H7 (cell line): Measurements from ENCODE around the gene LNX1. TPM values are rescaled to one million over a fixed set of nuclear protein-coding genes. Genes with fewer than 3 reads are reported as not detected.

Experiments used
- DNase-seq: peaks from one replicate; pipeline ENCODE4 v3.0.0; 2012
- H3K27me3 ChIP-seq: 2 replicates; pipeline ENCODE4 v1.6.0; 2011; ENCODE audit warnings: mild to moderate bottlenecking, low read length; ENCODE audit not compliant: control insufficient read depth, insufficient read depth
- H3K36me3 ChIP-seq: replicated peaks from 2 replicates; pipeline ENCODE4 v1.5.1; 2011; ENCODE audit warnings: low read length; ENCODE audit not compliant: control insufficient read depth, insufficient read depth
- H3K4me3 ChIP-seq: 2 replicates; pipeline ENCODE4 v1.5.1; 2011; ENCODE audit warnings: low read depth, mild to moderate bottlenecking, control low read depth, low read length, moderate library complexity; ENCODE audit not compliant: insufficient read depth
- total RNA-seq: library from RNA; depleted of rRNA; stranded (reverse); fragments of >200 nt; shearing (Covaris generic); gene quantifications from 2 replicates; pipeline ENCODE4 v1.2.3, GENCODE V29; 2014

LNX1 gene
- total RNA-seq, 1 experiment from 2014 or later = 1.6 TPM

DNA sequence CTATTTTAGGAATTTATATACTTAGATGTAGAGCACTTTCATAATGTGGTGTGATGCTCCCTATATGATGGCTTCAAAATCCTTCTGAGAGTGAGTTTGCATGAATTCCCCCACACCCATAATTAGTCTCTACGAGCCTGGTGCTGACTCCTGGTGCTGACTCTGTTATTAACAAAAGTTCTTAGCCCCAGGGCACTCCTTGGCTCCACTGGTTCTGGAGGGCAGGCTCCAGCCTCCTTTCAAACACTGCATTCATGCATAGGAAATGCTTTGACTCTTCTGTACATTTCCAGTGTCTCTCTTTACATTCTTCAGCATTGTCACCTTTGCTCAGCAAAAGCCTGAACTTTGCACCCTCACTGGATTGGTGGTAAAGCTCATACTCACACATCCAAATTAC lies 64.0 kb downstream of the LNX1 start:
- Histone ChIP-seq H3K36me3 (no peaks in the 10 kb centered on the region), H3K4me3 (no peak overlapping the region), H3K27me3 (no peaks in the 10 kb centered on the region)
- DNase-seq = no peak

DNA sequence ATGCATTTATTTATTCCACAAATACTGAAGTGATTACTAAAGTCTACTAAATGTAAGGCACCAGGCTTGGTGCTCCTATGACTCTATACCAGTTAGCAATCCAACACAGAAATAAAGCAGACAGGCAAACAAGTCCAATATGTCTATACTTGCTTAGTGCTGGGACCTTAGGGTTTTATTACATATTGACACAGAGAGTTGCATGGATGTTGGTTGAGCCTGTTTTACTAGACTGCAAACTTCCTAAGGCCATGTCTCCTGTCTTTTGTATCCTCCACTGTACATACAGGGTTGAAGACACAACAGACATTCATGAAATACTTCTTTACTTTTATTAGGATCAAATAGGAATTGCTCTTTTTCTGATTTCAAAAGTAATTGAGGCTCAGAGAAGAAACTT lies 69.0 kb downstream of the LNX1 start:
- Histone ChIP-seq H3K4me3 (no peak overlapping the region), H3K36me3 (no peaks in the 10 kb centered on the region), H3K27me3 (no peaks in the 10 kb centered on the region)
- no peak for DNase-seq

DNA sequence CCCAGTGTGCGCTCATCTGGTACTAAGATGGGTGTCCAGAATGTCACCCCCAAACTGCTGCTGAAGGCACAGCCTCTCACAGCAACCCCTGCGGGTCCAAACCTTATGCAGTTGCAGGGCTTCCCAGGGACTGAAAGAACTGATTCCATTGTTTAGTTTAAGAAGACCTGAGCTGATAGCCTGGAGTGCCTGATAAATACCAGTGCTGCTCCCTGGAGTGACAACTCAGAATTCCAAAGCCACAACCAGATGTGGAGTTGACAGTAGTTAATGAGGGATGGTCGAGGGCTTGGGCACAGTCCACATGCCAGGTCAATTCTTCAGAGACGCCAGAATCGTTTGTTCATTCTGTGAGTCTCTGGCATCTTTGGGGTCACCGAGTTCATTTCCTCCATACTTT lies 71.2 kb downstream of the LNX1 start:
- DNase-seq = peak; percentile 27
- Histone ChIP-seq H3K4me3 (no peak overlapping the region), H3K36me3 (no peaks in the 10 kb centered on the region), H3K27me3 (no peaks in the 10 kb centered on the region)

DNA sequence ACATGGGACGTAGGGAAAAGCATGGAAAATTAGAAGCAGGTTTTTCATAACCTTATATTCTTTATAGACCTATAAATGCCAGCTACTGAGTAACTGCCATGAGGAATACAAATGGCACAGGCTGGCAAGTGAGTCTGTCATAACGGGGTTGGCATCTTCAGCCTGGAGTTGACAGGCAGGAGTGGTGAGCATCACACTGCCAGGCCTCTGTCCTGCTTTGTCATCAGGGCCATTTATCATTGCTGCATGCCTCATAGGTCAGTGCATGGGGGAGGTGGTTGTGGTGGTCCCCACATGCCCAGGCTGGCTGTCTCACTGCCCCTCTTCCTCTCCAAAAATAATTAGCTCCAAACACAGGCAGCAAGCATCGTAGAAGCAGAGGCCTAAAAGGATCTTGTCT lies 72.5 kb downstream of the LNX1 start:
- Histone ChIP-seq H3K36me3 (no peaks in the 10 kb centered on the region), H3K27me3 (no peaks in the 10 kb centered on the region), H3K4me3 (no peak overlapping the region)
- DNase-seq = no peak

DNA sequence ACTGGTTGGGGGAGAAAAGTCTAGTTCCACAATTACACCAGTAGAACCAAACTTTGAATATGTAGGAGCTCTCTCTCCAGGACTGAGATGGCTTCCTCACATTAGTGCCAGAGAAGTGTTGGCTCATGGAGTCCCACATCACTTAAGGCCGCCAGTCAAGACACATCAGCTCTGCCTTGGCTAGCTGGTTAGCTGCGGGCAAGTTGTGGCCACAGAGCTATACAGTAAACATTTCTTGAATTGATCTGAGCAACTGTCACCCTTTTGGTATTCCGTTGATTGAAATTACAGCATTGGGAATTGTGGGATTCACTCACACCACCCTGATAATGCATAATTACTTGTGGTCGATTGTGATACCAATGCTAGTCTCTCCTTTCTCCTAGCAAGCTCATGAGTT lies 76.2 kb downstream of the LNX1 start:
- no peak overlapping the region for H3K4me3 ChIP-seq
- H3K27me3 ChIP-seq = no peaks in the 10 kb centered on the region
- no peaks in the 10 kb centered on the region for H3K36me3 ChIP-seq
- no peak for DNase-seq

DNA sequence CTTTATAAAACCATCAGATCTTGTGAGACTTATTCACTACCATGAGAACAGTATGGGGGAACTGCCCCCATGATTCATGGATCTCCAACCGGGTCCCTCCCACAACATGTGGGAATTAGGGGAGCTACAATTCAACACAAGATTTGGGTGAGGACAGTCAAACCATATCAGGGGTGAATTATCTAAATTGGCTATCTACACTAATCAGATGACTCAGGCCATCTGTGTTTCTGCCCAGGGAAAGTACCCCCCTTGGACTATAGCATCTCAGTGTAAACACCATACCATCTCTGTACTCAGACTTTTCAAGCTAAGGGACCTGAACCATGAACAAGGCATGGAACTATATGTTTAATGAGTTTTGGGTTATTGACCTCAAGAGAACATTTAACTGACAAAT lies 76.8 kb downstream of the LNX1 start:
- no peak for DNase-seq
- no peaks in the 10 kb centered on the region for H3K27me3 ChIP-seq
- no peak overlapping the region for H3K4me3 ChIP-seq
- no peaks in the 10 kb centered on the region for H3K36me3 ChIP-seq

DNA sequence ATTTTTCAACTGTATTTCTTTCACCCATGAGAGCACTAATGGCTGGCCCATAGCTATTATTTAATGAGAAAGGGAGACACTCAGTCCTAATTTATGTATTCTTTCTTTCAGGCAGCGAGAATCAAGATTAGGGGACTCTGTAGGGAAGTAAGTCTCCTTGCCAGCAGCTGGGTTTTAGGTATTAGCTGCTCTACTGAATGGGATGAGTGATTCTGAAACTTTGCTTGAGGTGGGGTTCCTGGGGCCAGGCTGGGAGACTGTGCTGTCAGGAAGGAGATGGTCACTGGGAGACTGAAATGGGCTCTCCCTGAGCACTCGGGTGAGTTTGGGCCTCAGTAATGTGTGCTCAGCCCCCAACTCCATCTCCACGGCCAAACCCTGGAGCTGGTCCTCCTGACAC lies 78.7 kb downstream of the LNX1 start:
- no peak for DNase-seq
- H3K4me3 ChIP-seq = no peak overlapping the region
- no peaks in the 10 kb centered on the region for H3K36me3 ChIP-seq
- H3K27me3 ChIP-seq = no peaks in the 10 kb centered on the region

DNA sequence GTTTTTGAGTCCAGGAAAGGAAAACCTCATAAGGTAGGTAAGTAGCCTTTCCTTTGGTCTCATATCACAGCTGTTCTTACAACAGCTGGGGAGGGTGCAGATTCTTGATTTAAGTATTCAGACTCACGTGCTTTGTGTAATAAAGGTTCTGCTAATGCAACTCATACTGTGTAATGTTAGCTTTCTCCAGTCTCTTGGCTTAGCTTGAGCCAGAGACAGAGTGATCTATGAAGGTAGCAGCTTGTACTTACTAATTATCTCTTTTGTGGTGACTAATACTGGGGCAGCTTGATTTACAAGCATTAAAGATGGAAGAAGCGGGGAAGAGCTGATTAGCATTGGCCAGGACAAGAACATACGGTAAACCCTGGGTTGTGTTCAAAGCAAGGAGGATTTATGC lies 80.3 kb downstream of the LNX1 start:
- DNase-seq = no peak
- Histone ChIP-seq H3K4me3 (no peak overlapping the region), H3K36me3 (no peaks in the 10 kb centered on the region), H3K27me3 (no peaks in the 10 kb centered on the region)

DNA sequence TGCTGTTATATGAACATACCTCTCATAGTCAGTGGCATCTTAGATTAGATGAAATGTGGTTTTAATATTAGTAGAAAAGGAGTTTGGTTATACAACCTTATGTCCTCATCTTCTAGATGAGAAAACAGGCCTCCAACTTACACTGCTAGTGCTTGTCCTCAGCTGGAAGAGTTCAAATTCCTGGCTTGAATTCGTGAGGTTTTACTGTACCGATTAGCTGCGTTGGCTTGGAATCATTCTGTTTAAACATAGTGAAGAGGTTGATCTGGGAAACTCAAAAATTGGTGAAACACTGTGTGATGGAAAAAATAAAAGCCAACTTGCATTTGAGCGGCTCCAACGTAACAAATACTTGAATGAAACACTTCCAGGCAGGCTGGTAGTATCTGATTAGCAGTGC lies 81.0 kb downstream of the LNX1 start:
- DNase-seq = no peak

DNA sequence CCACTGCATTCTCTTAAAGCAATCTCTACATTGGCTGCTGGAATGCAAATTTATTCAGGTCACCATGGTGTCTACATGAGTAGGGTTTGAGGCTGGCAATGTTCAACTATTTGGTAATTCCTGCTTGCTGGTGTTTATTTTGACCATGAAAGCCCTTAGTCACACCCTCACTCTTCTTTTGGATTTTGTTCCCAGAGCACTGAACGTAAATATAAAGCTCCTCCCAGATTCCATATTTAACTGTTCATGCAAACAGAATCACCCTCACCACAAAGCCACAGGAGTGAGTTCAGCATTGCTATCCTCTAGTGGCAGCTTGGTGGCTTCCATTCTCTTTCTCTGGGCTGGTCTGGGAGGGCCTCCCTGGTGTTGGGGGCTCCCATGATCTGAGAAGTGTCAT lies 82.8 kb downstream of the LNX1 start:
- Histone ChIP-seq H3K36me3 (no peaks in the 10 kb centered on the region), H3K4me3 (no peak overlapping the region), H3K27me3 (no peaks in the 10 kb centered on the region)
- DNase-seq = no peak

More for the DNA sequence above, 81.0 kb downstream of the LNX1 start:
- H3K4me3 ChIP-seq = no peak overlapping the region
- H3K27me3 ChIP-seq = no peaks in the 10 kb centered on the region
- H3K36me3 ChIP-seq = no peaks in the 10 kb centered on the region

DNA sequence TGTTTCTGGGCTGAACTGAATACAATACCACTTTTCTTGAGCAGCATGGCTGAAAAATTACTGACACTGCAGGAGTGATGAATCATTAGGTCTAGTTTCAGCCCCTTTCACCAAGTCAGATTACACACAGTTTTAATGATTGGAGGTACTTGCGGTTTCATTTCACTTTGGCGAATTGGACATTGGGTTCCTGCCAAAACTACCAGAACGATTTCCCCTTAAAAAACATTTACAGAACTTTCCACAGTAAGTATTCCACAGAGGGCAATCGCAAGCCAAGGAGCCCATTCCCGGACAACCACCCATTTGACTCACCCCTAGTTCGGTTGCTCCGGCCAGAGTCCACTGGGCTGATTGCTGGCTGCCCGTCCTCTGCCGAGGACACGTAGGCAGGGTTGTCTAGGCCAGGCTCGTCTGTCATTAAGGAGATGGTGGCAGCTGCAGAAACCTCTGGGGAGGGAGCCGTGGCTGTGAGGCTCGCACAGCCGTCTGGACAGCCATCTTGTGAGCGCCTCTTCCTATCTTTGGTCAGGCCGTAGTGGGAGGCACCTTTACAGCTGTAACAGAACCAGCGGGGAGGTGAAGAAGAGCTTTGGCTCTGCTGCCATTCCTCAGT lies 83.5 kb downstream of the LNX1 start:
- Histone ChIP-seq H3K36me3 (no peaks in the 10 kb centered on the region), H3K4me3 (no peak overlapping the region), H3K27me3 (no peaks in the 10 kb centered on the region)
- DNase-seq = no peak

DNA sequence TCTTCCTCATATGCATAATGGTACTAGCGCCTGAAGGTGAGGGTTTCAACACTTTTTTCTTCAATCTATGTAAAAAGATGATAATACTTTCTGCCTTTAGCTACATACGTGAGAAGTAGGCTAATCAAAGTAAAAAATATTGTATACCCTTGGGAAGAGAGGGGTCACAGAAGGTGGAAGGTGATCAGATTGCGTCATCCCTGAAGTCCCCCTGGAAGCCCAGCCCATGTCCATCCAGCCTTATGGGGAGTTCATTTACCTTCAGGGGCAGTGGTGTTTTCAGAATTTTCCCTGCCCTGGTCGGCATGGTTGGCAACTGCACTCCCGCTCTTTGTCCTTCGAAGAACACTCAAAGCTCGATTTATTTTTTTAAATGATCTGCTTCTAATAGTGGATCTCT lies 84.2 kb downstream of the LNX1 start:
- no peak overlapping the region for H3K4me3 ChIP-seq
- H3K27me3 ChIP-seq = no peaks in the 10 kb centered on the region
- H3K36me3 ChIP-seq = no peaks in the 10 kb centered on the region
- no peak for DNase-seq

DNA sequence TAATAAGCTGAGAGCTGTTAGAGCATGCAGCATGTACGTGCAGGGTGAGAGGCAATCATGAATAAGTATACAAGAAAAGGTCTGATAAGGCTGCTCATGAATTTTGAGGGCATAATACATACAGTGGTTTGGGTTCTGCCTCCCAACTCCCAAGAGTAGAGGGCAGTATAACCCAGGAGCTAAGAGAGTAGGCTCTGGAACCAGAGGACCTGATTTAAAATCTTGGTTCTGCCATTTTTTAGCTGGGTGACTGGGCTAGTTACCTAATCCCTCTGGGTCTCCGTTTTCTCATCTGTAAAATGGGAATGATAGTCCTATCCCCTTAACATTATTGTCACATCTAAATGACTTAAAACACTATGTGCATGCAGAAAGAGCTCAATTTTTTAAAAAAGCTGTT lies 85.3 kb downstream of the LNX1 start:
- Histone ChIP-seq H3K4me3 (no peak overlapping the region), H3K27me3 (no peaks in the 10 kb centered on the region), H3K36me3 (no peaks in the 10 kb centered on the region)
- peak; percentile 14 for DNase-seq

DNA sequence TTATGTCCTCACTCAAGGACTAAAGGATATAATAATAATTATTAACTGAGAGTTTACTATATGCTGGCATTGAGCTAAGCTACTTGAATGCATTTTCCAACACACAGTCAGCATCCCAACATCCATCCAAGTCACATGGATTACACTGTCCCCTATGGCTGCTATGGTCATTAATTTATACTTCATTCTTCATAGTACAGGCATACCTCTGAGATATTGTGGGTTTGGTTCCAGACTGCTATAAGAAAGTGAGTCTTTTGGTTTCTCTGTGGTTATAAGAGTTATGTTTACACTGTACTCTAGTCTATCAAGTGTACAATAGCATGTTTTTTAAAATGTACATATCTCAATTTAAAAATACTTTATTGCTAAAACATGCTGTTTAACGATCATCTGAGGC lies 89.2 kb downstream of the LNX1 start:
- DNase-seq = no peak
- H3K4me3 ChIP-seq = no peak overlapping the region
- H3K27me3 ChIP-seq = no peaks in the 10 kb centered on the region
- H3K36me3 ChIP-seq = no peaks in the 10 kb centered on the region

DNA sequence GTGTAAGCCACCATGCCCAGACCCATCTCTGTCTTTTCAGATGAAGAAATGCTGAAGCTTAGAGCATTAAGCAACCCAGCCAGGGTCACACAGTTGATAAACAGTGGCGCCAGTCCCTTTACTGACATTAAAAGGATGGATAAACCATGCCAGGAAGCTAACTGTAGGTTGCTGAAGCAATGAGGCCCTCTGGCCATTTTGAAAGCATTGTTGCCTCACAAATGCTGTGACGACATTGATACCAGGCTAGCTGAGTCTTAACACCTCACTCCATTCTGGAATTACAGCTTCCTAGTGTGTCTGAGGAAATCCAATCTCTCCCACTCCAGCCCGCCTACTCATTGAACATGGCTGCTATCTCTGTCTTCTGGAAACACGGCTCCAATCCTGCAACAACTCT lies 89.7 kb downstream of the LNX1 start:
- Histone ChIP-seq H3K36me3 (no peaks in the 10 kb centered on the region), H3K4me3 (no peak overlapping the region), H3K27me3 (no peaks in the 10 kb centered on the region)
- DNase-seq = no peak

DNA sequence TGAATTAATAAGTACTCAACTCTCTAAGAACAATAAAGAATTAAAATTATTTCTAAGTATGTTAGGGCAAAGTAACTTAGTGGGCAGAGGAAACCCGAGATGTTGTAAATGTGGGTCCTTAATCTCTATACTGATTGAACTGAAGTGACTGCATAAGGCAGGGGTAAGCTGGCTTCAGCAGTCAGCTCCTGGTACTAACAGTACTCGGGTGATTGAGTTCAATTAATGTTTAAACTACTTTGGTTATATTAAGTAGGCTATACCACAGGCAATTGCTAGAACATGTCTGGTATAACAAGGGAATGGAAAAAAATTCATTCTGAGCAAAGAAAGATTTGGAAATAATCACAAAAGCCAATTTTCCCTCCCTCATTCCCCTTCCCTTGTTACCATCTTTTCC lies 90.7 kb downstream of the LNX1 start:
- Histone ChIP-seq H3K27me3 (no peaks in the 10 kb centered on the region), H3K36me3 (no peaks in the 10 kb centered on the region), H3K4me3 (no peak overlapping the region)
- DNase-seq = no peak
